ENCODE measurements around the gene PSAT1.

Gene PSAT1

GRCh38 chr9:78348848-78349247 lies 51.9 kb downstream of the PSAT1 start:
- no peaks in the 10 kb centered on the region for H3K36me3 ChIP-seq (ENCODE audit: control insufficient read depth, insufficient read depth, low read length)
- H3K4me1 ChIP-seq (ENCODE audit: control insufficient read depth, insufficient read depth, low read length, poor library complexity, severe bottlenecking) = no peaks in the 10 kb centered on the region
- no peak overlapping the region for H3K27ac ChIP-seq (ENCODE audit: low read depth, low read length, severe bottlenecking)
- WGBS, 2 experiments (ENCODE audit: insufficient coverage in 2 of 2) = 100% methylated on average over 1 of the region's 1 CpG
- no peak overlapping the region for H3K4me3 ChIP-seq (ENCODE audit: extremely low read depth, insufficient read depth, low read length, poor library complexity, severe bottlenecking)
- H3K9me3 ChIP-seq (ENCODE audit: control insufficient read depth, low read length) = no peaks in the 10 kb centered on the region

- Histone ChIP-seq H3K4me3 (ENCODE audit: extremely low read depth, insufficient read depth, low read length, poor library complexity, severe bottlenecking) (no peak overlapping the region), H3K36me3 (ENCODE audit: control insufficient read depth, insufficient read depth, low read length) (no peaks in the 10 kb centered on the region), H3K9me3 (ENCODE audit: control insufficient read depth, low read length) (no peaks in the 10 kb centered on the region), H3K4me1 (ENCODE audit: control insufficient read depth, insufficient read depth, low read length, poor library complexity, severe bottlenecking) (no peaks in the 10 kb centered on the region), H3K27ac (ENCODE audit: low read depth, low read length, severe bottlenecking) (no peak overlapping the region)
- 100% methylated on average over 1 of the region's 2 CpGs; no CpG with 5 or more reads in 1 of the 2 experiments for WGBS, 2 experiments (ENCODE audit: insufficient coverage in 2 of 2)
Observed at GRCh38 chr9:78351816-78352215, 54.9 kb downstream of the PSAT1 start.

DNA sequence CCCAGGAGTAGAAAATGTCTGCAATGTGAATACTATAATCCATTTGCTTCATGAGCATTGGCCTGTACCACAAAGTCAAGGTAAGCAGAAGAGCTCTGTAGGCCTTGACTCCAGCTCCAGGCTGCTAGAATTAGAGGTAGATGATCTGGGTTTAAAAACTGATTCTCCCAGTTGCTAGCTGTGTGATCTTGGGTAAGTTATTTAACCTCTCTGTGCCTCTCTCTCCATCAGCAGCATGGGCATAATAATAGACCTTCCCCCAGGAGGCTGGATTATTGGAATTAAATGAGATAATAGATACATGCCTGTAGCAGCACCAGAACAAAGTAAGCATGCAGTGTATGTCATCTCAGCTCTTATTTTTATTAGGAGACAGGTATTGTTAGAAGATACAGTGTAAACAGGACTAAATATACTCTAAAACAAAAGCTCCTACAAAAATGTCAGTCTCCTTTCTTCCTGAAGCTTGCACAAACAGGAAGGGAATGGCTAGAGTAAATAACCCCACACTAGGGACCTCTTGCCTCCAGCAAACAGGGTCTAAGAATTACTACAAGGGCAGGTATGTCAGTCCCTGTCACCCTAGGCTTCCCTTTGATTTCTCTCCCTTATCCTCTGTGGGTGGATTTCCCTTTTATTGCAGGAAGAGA lies 57.5 kb downstream of the PSAT1 start:
- Histone ChIP-seq H3K4me1 (ENCODE audit: control insufficient read depth, insufficient read depth, low read length, poor library complexity, severe bottlenecking) (no peaks in the 10 kb centered on the region), H3K4me3 (ENCODE audit: extremely low read depth, insufficient read depth, low read length, poor library complexity, severe bottlenecking) (no peak overlapping the region), H3K36me3 (ENCODE audit: control insufficient read depth, insufficient read depth, low read length) (no peaks in the 10 kb centered on the region), H3K27ac (ENCODE audit: low read depth, low read length, severe bottlenecking) (no peak overlapping the region), H3K9me3 (ENCODE audit: control insufficient read depth, low read length) (no peaks in the 10 kb centered on the region)

GRCh38 chr9:78354989-78355388 lies 58.1 kb downstream of the PSAT1 start:
- Histone ChIP-seq H3K4me1 (ENCODE audit: control insufficient read depth, insufficient read depth, low read length, poor library complexity, severe bottlenecking) (no peaks in the 10 kb centered on the region), H3K9me3 (ENCODE audit: control insufficient read depth, low read length) (no peaks in the 10 kb centered on the region), H3K4me3 (ENCODE audit: extremely low read depth, insufficient read depth, low read length, poor library complexity, severe bottlenecking) (no peak overlapping the region), H3K36me3 (ENCODE audit: control insufficient read depth, insufficient read depth, low read length) (no peaks in the 10 kb centered on the region), H3K27ac (ENCODE audit: low read depth, low read length, severe bottlenecking) (no peak overlapping the region)
- WGBS, 2 experiments (ENCODE audit: insufficient coverage in 2 of 2) = 100% methylated on average over 1 of the region's 3 CpGs; no CpG with 5 or more reads in 1 of the 2 experiments

- Histone ChIP-seq H3K4me1 (ENCODE audit: control insufficient read depth, insufficient read depth, low read length, poor library complexity, severe bottlenecking) (no peaks in the 10 kb centered on the region), H3K9me3 (ENCODE audit: control insufficient read depth, low read length) (no peaks in the 10 kb centered on the region), H3K36me3 (ENCODE audit: control insufficient read depth, insufficient read depth, low read length) (no peaks in the 10 kb centered on the region), H3K27ac (ENCODE audit: low read depth, low read length, severe bottlenecking) (no peak overlapping the region), H3K4me3 (ENCODE audit: extremely low read depth, insufficient read depth, low read length, poor library complexity, severe bottlenecking) (no peak overlapping the region)
- WGBS, 2 experiments (ENCODE audit: insufficient coverage in 2 of 2) = 80% methylated on average over 1 of the region's 4 CpGs; no CpG with 5 or more reads in 1 of the 2 experiments
Observed at GRCh38 chr9:78356634-78357033, 59.7 kb downstream of the PSAT1 start.

DNA sequence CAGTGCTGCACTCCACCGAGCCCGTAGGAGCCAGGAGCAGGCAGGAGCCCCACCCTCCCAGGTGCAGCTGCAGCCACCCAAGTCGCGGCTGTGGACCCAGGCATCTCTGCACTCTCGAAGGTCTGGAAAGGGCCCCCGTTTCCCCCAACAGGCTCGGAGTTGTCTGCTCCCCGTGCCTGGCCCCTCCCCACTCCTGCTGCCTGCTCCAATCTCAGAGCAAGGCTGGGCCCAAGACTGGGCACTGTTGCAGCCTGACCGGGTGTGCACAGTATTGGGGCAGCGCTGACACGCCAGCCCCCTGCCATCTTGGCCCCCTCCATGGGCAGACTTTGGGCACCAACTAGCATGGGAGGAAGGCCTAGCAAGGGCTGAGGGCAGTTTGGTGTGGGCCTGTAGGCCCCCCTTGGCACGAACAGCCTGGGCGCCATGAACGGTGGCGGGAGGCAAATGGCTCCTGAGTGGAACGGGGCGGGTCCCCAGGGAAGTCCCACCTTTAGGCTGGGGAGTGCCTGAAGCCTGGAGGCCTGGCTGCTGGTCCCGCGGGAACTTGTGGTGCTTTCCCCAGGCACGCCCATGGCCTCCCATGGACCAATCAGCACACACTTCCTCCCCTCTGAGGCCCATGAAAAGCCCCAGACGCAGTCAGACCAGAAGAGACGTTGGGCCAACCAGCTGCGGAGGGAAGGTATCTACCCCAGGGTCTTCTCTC lies 60.4 kb downstream of the PSAT1 start:
- Histone ChIP-seq H3K36me3 (ENCODE audit: control insufficient read depth, insufficient read depth, low read length) (no peaks in the 10 kb centered on the region), H3K4me3 (ENCODE audit: extremely low read depth, insufficient read depth, low read length, poor library complexity, severe bottlenecking) (no peak overlapping the region), H3K27ac (ENCODE audit: low read depth, low read length, severe bottlenecking) (no peak overlapping the region), H3K9me3 (ENCODE audit: control insufficient read depth, low read length) (no peaks in the 10 kb centered on the region), H3K4me1 (ENCODE audit: control insufficient read depth, insufficient read depth, low read length, poor library complexity, severe bottlenecking) (no peaks in the 10 kb centered on the region)
- WGBS, 2 experiments (ENCODE audit: insufficient coverage in 2 of 2) = 97% methylated on average over 16 to 20 of the region's 23 CpGs

DNA sequence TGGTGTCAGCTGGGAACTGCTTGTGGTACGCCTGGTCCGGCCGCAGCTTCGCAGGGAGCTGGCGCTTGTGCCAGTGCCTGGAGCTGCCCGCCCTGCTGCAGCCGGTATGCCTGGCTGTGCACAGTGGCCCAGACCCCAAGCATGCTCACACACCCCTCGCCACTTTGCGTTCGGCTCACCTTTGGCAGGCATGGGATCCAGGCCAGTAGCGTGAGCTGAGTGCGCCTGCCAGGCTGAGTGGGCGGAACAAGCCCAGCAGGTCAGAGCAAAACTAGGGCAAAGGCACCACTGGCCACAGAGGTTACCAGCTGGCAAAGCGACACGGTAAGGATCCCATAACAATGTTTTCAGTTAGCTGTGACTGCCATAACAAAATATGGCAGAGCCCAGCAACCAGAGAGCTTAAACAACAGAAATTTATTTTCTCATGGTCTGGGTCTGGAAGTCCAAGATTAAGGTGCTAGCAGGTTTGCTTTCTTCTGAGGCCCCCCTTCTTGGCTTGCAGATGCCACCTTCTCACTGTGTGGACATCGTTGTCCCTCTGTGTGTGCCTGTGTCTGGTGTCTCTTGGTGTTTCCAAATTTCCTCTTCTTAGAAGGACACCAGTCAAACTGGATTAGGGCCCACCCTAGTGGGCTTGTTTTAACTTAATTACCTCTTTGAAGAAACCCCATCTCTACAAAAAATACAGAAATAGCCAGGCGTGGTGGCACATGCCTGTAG lies 61.6 kb downstream of the PSAT1 start:
- Histone ChIP-seq H3K4me1 (ENCODE audit: control insufficient read depth, insufficient read depth, low read length, poor library complexity, severe bottlenecking) (no peaks in the 10 kb centered on the region), H3K27ac (ENCODE audit: low read depth, low read length, severe bottlenecking) (no peak overlapping the region), H3K36me3 (ENCODE audit: control insufficient read depth, insufficient read depth, low read length) (no peaks in the 10 kb centered on the region), H3K9me3 (ENCODE audit: control insufficient read depth, low read length) (no peaks in the 10 kb centered on the region), H3K4me3 (ENCODE audit: extremely low read depth, insufficient read depth, low read length, poor library complexity, severe bottlenecking) (no peak overlapping the region)
- whole genome bisulfite sequencing, 2 experiments (ENCODE audit: insufficient coverage in 2 of 2) = 96 to 98% methylated on average over 14 to 15 of the region's 17 CpGs

GRCh38 chr9:78363221-78363620 lies 66.3 kb downstream of the PSAT1 start:
- Histone ChIP-seq H3K4me3 (ENCODE audit: extremely low read depth, insufficient read depth, low read length, poor library complexity, severe bottlenecking) (no peak overlapping the region), H3K4me1 (ENCODE audit: control insufficient read depth, insufficient read depth, low read length, poor library complexity, severe bottlenecking) (no peaks in the 10 kb centered on the region), H3K36me3 (ENCODE audit: control insufficient read depth, insufficient read depth, low read length) (no peaks in the 10 kb centered on the region), H3K27ac (ENCODE audit: low read depth, low read length, severe bottlenecking) (no peak overlapping the region), H3K9me3 (ENCODE audit: control insufficient read depth, low read length) (no peaks in the 10 kb centered on the region)
- 84 to 93% methylated on average over 2 of the region's 3 CpGs for WGBS, 2 experiments (ENCODE audit: insufficient coverage in 2 of 2)

DNA sequence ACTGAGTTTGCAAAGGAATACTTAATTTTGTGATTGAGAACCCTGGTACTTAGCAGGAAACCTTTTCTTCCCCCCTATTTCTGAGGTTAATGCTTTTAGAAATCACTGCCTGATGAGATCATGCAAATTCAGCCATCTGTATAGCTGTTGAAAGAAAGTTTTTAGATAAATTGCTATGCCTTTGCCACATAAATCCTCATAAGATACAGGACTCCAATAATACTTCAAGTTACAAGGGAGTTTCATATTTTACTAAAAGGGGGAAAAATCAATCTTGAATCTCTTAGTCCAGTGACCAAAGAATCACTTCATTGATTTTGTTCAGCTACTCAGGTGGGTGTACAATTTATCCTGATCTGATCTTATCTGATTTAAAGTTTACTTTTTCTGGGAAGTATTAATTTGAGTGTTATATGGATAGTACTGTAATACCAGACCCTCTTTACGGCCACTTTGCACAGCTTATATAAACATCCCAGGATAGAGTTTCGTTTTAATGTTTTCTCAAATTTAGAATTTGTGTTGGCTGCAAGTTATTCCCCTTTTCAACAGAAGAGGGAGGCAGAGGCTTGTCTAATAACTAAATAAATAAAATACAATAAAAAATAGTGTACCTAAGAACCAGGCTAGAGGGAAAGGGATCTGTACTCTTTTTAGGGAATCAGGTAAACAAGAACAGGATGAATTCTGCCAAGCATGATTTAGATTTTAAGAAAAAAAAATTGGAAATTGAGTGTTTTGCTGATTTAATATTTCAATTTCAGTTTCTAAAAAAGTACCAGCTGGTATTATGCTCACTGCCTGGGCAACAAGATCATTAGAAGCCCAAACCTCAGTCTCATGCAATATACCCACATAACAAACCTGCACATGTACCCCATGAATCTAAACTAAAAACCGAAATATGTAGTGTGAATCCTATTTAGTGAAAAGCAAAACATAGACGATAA lies 69.1 kb downstream of the PSAT1 start:
- H3K36me3 ChIP-seq (ENCODE audit: control insufficient read depth, insufficient read depth, low read length) = no peaks in the 10 kb centered on the region
- no CpG with 5 or more reads among the region's 4 CpGs for WGBS, 2 experiments (ENCODE audit: insufficient coverage in 2 of 2)
- H3K27ac ChIP-seq (ENCODE audit: low read depth, low read length, severe bottlenecking) = no peak overlapping the region
- H3K4me1 ChIP-seq (ENCODE audit: control insufficient read depth, insufficient read depth, low read length, poor library complexity, severe bottlenecking) = no peaks in the 10 kb centered on the region
- no peaks in the 10 kb centered on the region for H3K9me3 ChIP-seq (ENCODE audit: control insufficient read depth, low read length)
- H3K4me3 ChIP-seq (ENCODE audit: extremely low read depth, insufficient read depth, low read length, poor library complexity, severe bottlenecking) = no peak overlapping the region

GRCh38 chr9:78366827-78367226 lies 69.9 kb downstream of the PSAT1 start:
- Histone ChIP-seq H3K4me1 (ENCODE audit: control insufficient read depth, insufficient read depth, low read length, poor library complexity, severe bottlenecking) (no peaks in the 10 kb centered on the region), H3K9me3 (ENCODE audit: control insufficient read depth, low read length) (no peaks in the 10 kb centered on the region), H3K36me3 (ENCODE audit: control insufficient read depth, insufficient read depth, low read length) (no peaks in the 10 kb centered on the region), H3K4me3 (ENCODE audit: extremely low read depth, insufficient read depth, low read length, poor library complexity, severe bottlenecking) (no peak overlapping the region), H3K27ac (ENCODE audit: low read depth, low read length, severe bottlenecking) (no peak overlapping the region)
- WGBS, 2 experiments (ENCODE audit: insufficient coverage in 2 of 2) = 50 to 88% methylated on average over 1 to 3 of the region's 3 CpGs
